GM12891 (cell line): Measurements from ENCODE around the gene DSTN.

Experiments used
- POLR2A ChIP-seq: IDR thresholded peaks from 2 replicates; pipeline ENCODE4 v1.6.1; 2011; ENCODE audit warnings: low read depth, low read length, control low read depth
- POLR2AphosphoS5 ChIP-seq: IDR thresholded peaks from 2 replicates; pipeline ENCODE4 v1.6.1; 2011; ENCODE audit warnings: low read depth, low read length, control low read depth
- POU2F2 ChIP-seq: IDR thresholded peaks from 2 replicates; pipeline ENCODE4 v1.6.1; 2011; ENCODE audit warnings: low read depth, mild to moderate bottlenecking, control low read depth, low read length, moderate library complexity

DNA sequence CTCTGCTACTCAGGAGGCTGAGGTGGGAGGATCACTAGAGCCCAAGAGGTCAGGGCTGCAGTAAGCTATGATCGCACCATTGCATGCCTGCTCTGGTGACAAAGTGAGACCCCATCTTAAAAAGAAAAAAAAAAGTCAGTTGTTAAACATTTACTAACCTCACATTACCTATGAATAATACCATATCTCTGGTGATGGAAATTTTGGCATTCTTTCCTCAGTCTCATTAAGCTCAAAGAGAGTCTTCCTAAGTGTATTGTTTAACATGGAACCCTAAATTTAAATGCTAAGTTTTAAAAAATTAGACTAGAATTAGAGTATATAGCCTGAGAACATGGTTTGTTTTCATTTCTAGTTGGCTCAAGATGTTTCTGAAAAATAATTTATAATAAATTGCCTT lies 27.4 kb upstream of the DSTN start:
- TF ChIP-seq POLR2A: no peak
- TF ChIP-seq POU2F2: no peak
- TF ChIP-seq POLR2AphosphoS5: no peak
